HG02571 (cell line): ENCODE data around the gene ARHGEF37.
"Not testable (repeated sequence)": the region's sequence is repeated elsewhere in the genome, so short reads cannot be mapped to it uniquely, and the experiment has no call there.

Experiments
- ATAC-seq: cut with Tn5 transposase; IDR thresholded peaks from one replicate; pipeline ENCODE4 v1.9.1; 2021; ENCODE audit warnings: mild to moderate bottlenecking, moderate library complexity; ENCODE audit not compliant: unreplicated experiment

Gene ARHGEF37

DNA sequence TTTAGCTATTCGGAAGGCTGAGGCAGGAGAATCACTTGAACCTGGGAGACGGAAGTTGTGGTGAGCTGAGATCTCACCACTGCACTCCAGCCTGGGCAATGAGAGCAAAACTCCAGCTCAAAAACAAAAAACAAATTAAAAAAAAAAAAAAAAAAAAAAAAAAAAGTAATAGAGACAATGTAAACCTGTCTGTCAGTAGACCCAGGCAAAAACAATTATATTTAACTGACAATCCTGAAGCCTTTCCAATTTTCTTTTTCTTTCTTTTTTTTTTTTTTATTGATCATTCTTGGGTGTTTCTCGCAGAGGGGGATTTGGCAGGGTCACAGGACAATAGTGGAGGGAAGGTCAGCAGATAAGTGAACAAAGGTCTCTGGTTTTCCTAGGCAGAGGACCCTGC is 88.0 kb downstream of the ARHGEF37 start:
- ATAC-seq = not testable (repeated sequence)

DNA sequence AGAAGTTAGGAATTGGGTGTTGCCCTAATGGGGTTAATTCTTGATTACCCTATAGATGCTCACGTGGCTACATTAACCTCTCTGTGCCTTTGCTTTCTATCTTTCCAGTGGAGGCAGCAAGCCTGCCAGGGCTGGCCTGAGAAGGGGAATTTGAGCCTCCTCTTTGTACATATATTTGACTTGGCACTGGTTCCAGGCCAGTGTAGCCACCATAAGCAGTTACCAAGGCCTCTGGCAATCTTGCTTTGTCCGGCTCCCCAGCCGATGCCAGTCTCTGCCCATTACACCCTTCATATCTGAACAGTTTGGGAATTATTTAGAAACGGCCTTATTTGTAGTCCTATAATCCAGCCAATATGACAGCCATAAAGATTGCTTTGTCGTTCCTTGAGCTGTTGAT is 90.2 kb downstream of the ARHGEF37 start:
- ATAC-seq = no peak

DNA sequence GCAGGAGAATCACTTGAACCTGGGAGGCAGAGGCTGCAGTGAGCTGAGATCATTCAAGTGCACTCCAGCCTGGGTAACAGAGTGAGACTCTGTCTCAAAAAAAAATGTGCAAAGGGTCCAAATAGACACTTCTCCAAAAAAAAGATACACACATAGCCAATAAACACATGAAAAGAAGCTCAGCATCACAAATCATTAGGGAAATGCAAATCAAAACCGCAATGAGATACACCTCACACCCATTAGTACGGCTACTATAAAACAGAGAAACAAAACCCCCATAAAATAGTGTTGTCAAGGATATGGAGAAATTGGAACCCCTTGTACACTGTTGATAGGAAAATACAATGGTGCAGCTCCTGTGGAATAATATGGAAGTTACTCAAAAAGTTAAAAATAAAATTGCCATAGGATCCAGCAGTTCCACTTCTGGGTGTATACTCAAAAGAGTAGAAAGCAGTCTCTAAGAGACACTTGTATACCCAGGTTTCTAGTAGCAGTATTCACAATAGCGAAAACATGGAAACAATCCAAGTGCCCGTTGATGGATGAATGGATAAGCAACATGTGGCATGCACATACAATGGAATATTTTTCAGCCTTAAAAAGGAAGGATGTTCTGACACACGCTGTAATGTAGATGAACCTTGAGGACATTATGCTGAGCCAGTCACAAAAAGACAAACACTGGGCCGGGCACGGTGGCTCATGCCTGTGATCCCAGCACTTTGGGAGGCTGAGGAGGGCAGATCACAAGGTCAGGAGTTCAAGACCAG is 91.6 kb downstream of the ARHGEF37 start:
- no peak for ATAC-seq

DNA sequence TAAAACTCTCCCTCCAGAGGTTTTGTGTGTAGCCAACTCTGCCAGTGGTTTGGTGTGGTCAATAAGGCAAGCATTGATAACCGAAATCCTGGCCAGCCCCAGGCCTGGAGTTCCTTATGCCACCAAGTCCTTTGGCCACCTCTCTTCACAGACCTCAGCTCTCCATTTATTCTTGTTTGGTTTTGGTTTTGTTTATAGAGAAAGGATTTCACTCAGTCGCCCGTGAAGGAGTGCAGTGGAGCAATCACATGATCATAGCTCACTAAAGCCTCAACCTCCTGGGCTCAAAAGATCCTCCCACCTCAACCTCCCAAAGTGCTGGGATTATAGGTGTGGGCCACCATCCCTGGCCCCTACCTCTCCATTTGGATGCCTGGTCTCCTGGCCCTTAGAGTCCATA is 93.4 kb downstream of the ARHGEF37 start:
- ATAC-seq = no peak

DNA sequence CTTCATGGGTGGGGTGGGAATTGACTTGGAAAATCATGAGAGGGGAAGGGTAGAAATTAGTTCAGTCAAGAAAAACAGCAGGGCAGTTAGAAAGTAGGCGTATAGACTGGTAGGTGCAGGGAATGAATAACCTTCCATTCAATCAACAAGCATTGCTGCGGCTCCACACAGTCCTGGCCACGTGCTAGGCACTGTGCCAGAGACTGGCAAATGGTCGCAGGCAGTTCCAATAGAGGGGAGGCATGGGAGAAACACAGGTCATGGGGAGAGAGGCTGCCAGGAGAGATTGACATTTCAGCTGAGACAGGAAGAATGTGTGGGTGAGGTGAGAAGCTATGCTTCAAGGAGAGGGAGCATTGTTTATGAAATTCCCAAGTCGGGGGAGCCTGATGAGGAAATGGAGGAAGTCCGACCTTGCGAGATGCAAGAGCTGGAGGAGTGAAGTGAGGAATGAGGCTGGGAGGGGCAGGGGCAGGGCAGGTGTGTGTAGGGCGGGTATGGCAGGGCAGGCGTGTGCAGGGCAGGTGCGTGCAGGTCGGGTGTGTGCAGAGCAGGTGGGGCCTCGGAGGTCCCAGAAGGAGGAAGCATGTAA is 94.4 kb downstream of the ARHGEF37 start:
- ATAC-seq = no peak

DNA sequence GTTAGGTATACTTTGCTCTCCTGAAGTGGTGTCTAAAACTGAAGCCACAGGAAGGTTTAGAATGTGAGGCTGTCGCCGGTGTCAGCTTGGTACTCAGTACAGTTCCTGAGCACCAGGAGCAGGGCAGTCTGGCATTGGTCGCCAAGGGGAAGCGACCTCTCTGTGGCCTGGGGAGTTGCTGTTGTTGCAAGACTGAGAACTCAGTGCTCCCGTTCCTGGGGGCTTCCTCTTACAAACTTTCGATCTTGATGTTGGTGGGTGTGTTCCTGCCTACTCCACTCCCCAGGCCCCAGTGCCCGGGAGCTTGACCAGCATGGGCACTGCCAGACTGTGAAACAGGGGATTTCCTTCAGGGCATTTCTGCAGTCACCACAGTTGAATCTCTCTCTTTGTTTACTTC is 96.4 kb downstream of the ARHGEF37 start:
- ATAC-seq = no peak

DNA sequence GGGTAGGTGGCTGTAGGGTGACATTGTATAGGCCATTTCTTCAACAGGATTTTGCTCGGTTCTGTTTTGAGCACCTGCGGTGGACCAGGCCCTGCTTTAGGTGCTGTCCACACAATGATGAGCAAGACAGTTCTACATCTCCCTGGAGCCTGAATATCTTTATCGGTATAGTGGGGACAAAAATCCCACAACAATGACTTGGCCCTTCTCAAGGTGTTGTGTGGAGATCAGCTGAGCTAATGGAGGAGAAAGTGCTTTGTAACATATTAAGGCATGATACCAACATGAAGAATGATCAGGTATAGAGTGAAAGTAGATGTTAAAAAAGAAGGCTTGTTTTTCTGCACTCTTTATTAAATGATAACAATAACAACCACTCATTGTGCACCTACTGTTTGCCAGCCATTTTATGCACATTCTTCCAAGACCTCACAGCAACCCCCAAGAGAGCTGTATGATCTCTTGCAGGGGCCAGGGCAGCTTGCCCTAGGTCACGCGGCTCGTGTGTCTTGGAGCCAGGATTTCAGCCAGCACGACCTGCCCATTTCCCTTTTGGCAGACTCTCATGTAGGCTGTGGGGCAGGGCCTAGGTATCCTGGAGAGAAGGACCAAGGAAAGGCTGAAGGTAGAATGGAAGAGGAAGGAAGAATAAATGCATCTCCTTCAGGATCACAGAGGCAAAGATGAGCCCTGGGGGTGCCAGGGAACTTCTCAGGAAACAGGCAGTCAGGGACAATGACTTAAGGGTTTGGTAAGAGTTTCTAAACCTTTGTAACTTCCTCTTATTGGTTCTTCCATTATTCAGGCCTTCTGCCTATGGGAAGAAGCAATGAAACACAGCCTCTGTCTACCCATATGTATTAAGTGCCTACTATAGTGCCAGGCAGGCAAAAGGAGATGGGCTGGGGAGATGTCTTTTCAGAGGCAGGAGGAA is 98.8 kb downstream of the ARHGEF37 start:
- peak; percentile 31 for ATAC-seq

DNA sequence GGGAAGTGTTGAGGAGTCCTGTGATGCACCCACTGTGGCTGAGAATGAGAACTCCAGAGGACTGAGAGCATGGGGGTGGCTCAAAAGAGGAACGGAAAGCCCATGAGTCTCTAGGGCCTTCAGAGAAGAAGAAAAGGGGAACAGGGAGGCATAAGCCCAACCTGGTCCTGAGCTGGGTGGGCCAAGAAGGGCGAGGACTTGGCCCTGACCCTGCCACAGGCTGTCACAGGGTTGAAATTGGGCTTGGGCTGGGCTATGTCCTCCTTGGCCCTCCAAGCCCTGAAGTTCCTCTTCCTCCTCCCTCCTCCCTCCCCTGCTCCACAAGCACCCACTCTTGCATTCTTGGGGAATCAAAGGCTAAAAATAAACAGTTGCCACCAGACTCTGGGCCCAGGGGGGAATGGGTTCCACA is 99.5 kb downstream of the ARHGEF37 start:
- ATAC-seq = peak; percentile 99

DNA sequence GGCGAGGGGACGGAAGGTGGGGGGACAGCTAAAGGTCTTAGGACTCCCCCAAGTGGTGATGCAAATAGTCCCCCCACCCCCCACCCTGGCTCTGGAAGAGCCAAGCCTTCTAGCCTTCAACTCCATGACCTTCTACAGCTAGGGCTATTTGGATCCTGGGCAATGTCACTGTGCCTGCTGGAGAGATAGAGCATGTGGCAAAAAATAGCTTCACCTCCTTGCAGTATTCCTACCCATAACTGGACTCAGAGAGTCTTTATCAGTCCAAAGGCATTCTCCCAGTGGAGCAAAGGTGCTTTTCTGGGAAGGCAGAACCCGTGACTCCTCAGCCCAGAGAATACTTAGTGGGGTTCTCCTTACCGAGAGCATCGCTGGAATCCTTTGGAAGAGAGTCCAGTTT is 100.0 kb downstream of the ARHGEF37 start:
- ATAC-seq = no peak

DNA sequence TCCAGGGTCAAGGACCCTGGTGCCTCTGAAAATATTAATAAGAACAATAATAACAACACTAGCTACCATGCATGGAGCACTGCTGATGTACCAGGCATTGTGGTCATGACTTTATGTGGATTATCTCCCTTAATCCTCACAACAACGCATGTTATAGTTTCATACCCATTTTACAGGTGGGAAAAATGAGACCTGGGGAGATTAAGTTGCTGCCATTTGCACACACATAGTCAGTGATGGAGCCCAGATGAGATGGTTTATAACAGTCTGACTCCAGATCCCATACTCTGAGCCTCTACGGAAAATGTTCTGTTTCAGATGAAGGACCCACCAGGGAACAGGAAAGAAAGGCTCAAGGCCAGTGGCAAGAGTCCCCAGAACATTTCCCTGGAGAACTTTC is 100.6 kb downstream of the ARHGEF37 start:
- ATAC-seq = no peak

DNA sequence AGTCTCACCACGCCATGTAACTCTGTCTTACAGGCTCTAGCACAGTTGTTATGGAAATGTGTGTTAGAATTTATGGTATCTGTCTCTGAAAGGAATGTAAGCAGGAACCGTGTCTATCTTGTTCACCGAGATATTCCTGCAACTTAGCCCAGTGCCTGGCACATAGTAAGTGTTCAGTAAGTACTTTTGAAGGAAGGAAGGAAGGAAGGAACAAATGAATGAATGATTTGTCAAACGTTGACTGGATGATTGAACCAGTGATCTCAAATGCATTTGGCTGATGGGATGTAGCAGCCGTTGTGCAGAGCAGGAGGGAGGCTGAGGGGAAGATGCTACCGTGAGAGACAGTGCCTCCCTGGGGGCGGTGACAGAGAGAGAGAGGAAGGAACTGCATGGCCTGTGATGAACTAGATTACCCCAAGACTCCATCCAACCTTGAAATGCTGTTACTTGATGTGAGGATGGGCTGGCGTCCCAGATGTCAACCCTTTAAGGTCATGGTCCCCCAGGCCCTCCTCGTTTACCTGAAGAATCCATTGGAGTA is 101.3 kb downstream of the ARHGEF37 start:
- no peak for ATAC-seq

DNA sequence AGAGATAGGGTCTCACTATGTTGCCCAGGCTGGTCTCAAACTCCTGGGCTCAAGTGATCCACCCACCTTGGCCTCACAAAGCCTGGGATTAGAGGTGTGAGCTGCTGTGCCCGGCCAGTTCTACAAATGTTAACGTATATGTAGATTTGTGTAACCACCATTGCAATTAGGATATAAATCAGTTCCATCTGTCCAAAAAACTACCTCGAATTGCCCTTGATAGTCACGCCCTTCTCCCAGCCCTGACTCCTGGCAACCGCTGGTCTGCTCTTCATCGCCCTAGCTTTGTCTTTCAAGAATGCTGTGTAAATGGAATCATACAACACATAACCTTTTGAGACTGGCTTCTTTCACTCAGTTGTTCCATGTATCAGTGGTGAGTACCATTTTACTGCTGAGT is 102.7 kb downstream of the ARHGEF37 start:
- no peak for ATAC-seq

DNA sequence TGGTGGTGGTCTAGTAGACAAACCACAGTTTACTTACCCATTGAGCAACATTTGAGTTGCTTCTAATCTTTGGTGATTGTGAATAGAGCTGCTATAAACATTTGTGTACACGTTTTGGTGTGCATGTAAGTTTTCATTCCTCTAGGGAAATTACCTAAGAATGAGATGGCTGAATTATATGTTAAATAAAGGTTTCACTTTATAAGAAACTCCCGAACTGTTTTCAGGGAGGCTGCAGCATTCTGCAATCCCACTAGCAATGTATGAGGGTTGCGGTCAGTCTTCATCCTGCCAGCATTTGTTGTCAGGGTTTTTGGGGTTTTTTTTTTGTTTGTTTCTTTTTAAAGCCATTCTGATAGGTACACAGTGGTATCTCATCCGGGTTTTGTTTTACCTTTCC is 103.1 kb downstream of the ARHGEF37 start:
- no peak for ATAC-seq
